GM18505 (cell line): ENCODE data around the gene BRSK2.

Experiments
- ATAC-seq: cut with Tn5 transposase; IDR thresholded peaks from one replicate; pipeline ENCODE4 v1.9.1; 2021; ENCODE audit not compliant: unreplicated experiment
- POLR2A ChIP-seq: IDR thresholded peaks from 4 replicates; pipeline ENCODE4 v1.6.1; 2011; ENCODE audit warnings: borderline replicate concordance; ENCODE audit not compliant: insufficient read depth, insufficient read length; ENCODE audit errors: extremely low read depth

The BRSK2 gene

GRCh38 chr11:1442807-1443366, 53.2 kb downstream of the BRSK2 start:
- TF ChIP-seq POLR2A = no peak
- ATAC-seq = no peak

GRCh38 chr11:1443737-1444136, 54.0 kb downstream of the BRSK2 start:
- TF ChIP-seq POLR2A = no peak
- ATAC-seq = no peak

GRCh38 chr11:1444321-1444720, 54.6 kb downstream of the BRSK2 start:
- no peak for TF ChIP-seq POLR2A
- no peak for ATAC-seq

GRCh38 chr11:1444823-1445422, 55.2 kb downstream of the BRSK2 start:
- no peak for ATAC-seq
- no peak for TF ChIP-seq POLR2A

- no peak for TF ChIP-seq POLR2A
- no peak for ATAC-seq
These were observed 56.2 kb downstream of the BRSK2 start for GRCh38 chr11:1445741-1446445.

DNA sequence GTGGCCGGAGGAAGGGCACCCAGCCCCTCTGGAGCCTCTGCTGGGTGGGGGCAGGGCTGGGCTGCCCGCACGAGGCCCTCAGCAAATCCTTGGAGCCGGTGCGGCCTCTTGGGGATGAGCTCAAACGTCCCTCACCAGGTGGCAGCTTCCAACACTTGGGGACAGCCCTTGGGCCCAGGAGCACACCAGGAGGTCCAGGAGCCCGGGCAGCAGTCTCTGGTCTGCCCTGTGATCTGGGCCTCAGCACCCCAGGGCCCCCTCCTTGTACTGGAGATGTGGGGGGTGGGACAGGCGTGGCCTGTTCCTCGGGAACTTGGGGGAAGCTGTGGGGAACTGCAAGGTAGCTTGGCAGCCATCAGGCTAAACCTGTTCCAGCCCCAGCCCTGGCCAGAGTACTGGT, 56.9 kb downstream of the BRSK2 start:
- ATAC-seq = no peak
- no peak for TF ChIP-seq POLR2A

GRCh38 chr11:1447845-1448825, 58.4 kb downstream of the BRSK2 start:
- ATAC-seq = no peak
- no peak for TF ChIP-seq POLR2A

GRCh38 chr11:1448882-1449281, 59.1 kb downstream of the BRSK2 start:
- no peak for ATAC-seq
- TF ChIP-seq POLR2A = no peak

- ATAC-seq = no peak
- no peak for TF ChIP-seq POLR2A
These were observed 59.9 kb downstream of the BRSK2 start for GRCh38 chr11:1449490-1450243.

DNA sequence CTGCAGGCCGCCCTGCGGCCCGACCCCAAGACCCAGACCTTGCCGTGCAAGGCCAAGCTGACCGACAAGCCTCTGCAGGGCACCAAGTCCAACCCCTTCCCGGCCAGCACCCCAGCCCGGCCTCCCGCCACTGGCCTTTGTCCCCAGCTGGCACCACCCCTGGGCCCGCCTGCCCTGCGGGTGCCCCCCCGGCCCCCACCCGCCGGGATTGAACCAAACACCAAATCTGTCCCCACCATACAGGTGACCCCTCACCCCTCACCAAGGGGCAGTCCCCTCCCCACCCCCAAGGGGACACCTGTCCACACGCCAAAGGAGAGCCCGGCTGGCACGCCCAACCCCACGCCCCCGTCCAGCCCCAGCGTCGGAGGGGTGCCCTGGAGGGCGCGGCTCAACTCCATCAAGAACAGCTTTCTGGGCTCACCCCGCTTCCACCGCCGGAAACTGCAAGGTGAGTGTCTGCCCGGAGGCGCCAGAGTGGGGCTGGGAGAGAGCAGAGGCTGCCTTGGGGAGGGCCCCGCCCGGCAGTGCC, 60.7 kb downstream of the BRSK2 start:
- TF ChIP-seq POLR2A = no peak
- ATAC-seq = no peak

GRCh38 chr11:1450949-1451710, 61.4 kb downstream of the BRSK2 start:
- TF ChIP-seq POLR2A = no peak

More at GRCh38 chr11:1450949-1451710, 61.4 kb downstream of the BRSK2 start:
- ATAC-seq = no peak
